Endothelial cell of umbilical vein (primary cell): ENCODE data around the gene NNT. TPM values are rescaled to one million over a fixed set of nuclear protein-coding genes. Genes with fewer than 3 reads are reported as not detected.

Experiments used
- BruUV-seq: library from RNA; stranded (reverse); fragments of 400-500 nt; replicated peaks from 2 replicates; lab custom pipeline; 2021; lab: Mats Ljungman, UMichigan
- CTCF ChIA-PET: fragments of 300-600, 350-600 bp; sonication (Branson Sonifier 250); formaldehyde crosslinking; loops from one replicate; lab custom pipeline; 2021; ENCODE audit warnings: antibody characterized with exemption, inconsistent platforms; lab: Charles Lee
- POLR2A ChIA-PET: fragments of 300-600, 350-600 bp; sonication (Branson Sonifier 250); formaldehyde crosslinking; loops from one replicate; lab custom pipeline; 2021; ENCODE audit warnings: antibody characterized with exemption, inconsistent platforms; lab: Charles Lee
- DNase-seq: peaks from one replicate; pipeline ENCODE4 v3.0.0-alpha.2; 2011; ENCODE audit warnings: low read depth, low spot score
- FAIRE-seq: peaks from 2 replicates; lab custom pipeline; 2011; peaks lifted over from hg19 to GRCh38; lab: Jason Lieb, UNC
- H2AFZ ChIP-seq: 2 replicates; pipeline ENCODE4 v1.6.0; 2012; ENCODE audit warnings: low read depth, low read length, control low read depth, inconsistent platforms
- H3K27ac ChIP-seq: 2 replicates; pipeline ENCODE4 v1.5.1; 2011; ENCODE audit warnings: low read depth, mild to moderate bottlenecking, control low read depth, low read length, moderate library complexity; ENCODE audit not compliant: insufficient read depth
- H3K27me3 ChIP-seq, 2 experiments: 2 replicates each; pipeline versions ENCODE4 v1.6.0 to v1.6.1; 2011; ENCODE audit warnings: low read length in 2 of 2, mixed read lengths in 1 of 2; ENCODE audit not compliant: control insufficient read depth in 2 of 2, insufficient read depth in 2 of 2
- H3K36me3 ChIP-seq, 2 experiments: 2 replicates in 1 of 2; 3 replicates in 1 of 2; pipeline ENCODE4 v1.5.1; 2011; ENCODE audit warnings: low read length in 2 of 2, mild to moderate bottlenecking in 1 of 2, moderate library complexity in 1 of 2; ENCODE audit not compliant: control insufficient read depth in 2 of 2, insufficient read depth in 2 of 2; ENCODE audit errors: extremely low read depth in 1 of 2
- H3K4me1 ChIP-seq: 3 replicates; pipeline ENCODE4 v1.5.1; 2011; ENCODE audit warnings: mild to moderate bottlenecking, low read length; ENCODE audit not compliant: control insufficient read depth, insufficient read depth; ENCODE audit errors: extremely low read depth
- H3K4me2 ChIP-seq: 2 replicates; pipeline ENCODE4 v1.6.1; 2011; ENCODE audit warnings: low read length, control low read depth, mixed read lengths; ENCODE audit not compliant: insufficient read depth
- H3K4me3 ChIP-seq, 3 experiments: fragments of 200-600 bp in 1 of 3; sonication (generic), shearing (Covaris generic) in 1 of 3; replicated peaks in 1 of 3; 2 replicates each; pipeline ENCODE4 v1.5.1; 2011 to 2016; ENCODE audit warnings: control low read depth in 3 of 3, low read length in 3 of 3, mild to moderate bottlenecking in 2 of 3, inconsistent platforms in 1 of 3, low read depth in 1 of 3, moderate library complexity in 1 of 3; ENCODE audit not compliant: insufficient read depth in 1 of 3
- H3K79me2 ChIP-seq: 2 replicates; pipeline ENCODE4 v1.6.0; 2012; ENCODE audit warnings: low read length, inconsistent platforms; ENCODE audit not compliant: control insufficient read depth, insufficient read depth
- H3K9ac ChIP-seq: replicated peaks from 2 replicates; pipeline ENCODE3; 2011; ENCODE audit warnings: low read length, control low read depth; ENCODE audit not compliant: insufficient read depth; ENCODE audit errors: extremely low read depth
- H3K9me1 ChIP-seq: replicated peaks from 3 replicates; pipeline ENCODE4 v1.6.0; 2011; ENCODE audit warnings: mild to moderate bottlenecking, low read length; ENCODE audit not compliant: control insufficient read depth, insufficient read depth; ENCODE audit errors: extremely low read depth
- H3K9me3 ChIP-seq: replicated peaks from 2 replicates; pipeline ENCODE4 v1.5.1; 2012; ENCODE audit warnings: low read length, inconsistent platforms; ENCODE audit not compliant: control insufficient read depth, insufficient read depth
- H4K20me1 ChIP-seq: replicated peaks from 2 replicates; pipeline ENCODE3; 2011; ENCODE audit warnings: mild to moderate bottlenecking, low read length; ENCODE audit not compliant: control insufficient read depth, insufficient read depth; ENCODE audit errors: extremely low read depth
- CTCF ChIP-seq, 2 donors: IDR thresholded peaks; 1 replicate in 1 of 2; 2 replicates in 1 of 2; pipeline ENCODE4 v1.5.1; 2011; ENCODE audit warnings: low read length in 2 of 2, mild to moderate bottlenecking in 2 of 2, moderate library complexity in 2 of 2, control low read depth in 1 of 2, inconsistent platforms in 1 of 2, low read depth in 1 of 2; ENCODE audit not compliant: insufficient read depth in 1 of 2; ENCODE audit errors: extremely low read depth in 1 of 2
- EZH2 ChIP-seq: IDR thresholded peaks from 2 replicates; pipeline ENCODE4 v1.6.1; 2012; ENCODE audit warnings: borderline replicate concordance, low read depth, mild to moderate bottlenecking, moderate library complexity, low read length, inconsistent platforms; ENCODE audit not compliant: severe bottlenecking
- FOS ChIP-seq: IDR thresholded peaks from 2 replicates; pipeline ENCODE4 v1.6.1; 2011; ENCODE audit warnings: mild to moderate bottlenecking, low read length, moderate library complexity, borderline replicate concordance; ENCODE audit not compliant: insufficient read depth
- GATA2 ChIP-seq: IDR thresholded peaks from 2 replicates; pipeline ENCODE4 v1.7.0; 2011; ENCODE audit warnings: low read depth, mild to moderate bottlenecking, moderate library complexity, mixed read lengths, low read length; ENCODE audit not compliant: insufficient read length, insufficient read depth
- JUN ChIP-seq: IDR thresholded peaks from 2 replicates; pipeline ENCODE4 v1.6.1; 2011; ENCODE audit warnings: borderline replicate concordance, low read depth; ENCODE audit not compliant: insufficient read length, insufficient read depth
- MAX ChIP-seq: IDR thresholded peaks from 2 replicates; pipeline ENCODE4 v1.6.1; 2011; ENCODE audit not compliant: insufficient read depth, insufficient read length
- MYC ChIP-seq: IDR thresholded peaks from one replicate; pipeline ENCODE4 v1.6.1; 2011; ENCODE audit warnings: mild to moderate bottlenecking, low read depth, low read length
- POLR2A ChIP-seq: IDR thresholded peaks from 2 replicates; pipeline ENCODE4 v1.6.1; 2012; ENCODE audit warnings: low read depth, mild to moderate bottlenecking, control low read depth, low read length
- POLR2AphosphoS5 ChIP-seq: IDR thresholded peaks from 2 replicates; pipeline ENCODE4 v1.6.1; 2012; ENCODE audit warnings: low read depth, mild to moderate bottlenecking, control low read depth, low read length, moderate library complexity; ENCODE audit not compliant: insufficient read depth
- dilution Hi-C: fragments of 300-500 bp; cut with MboI; formaldehyde crosslinking; loops from one replicate; pipeline ENCODE4 v1.15.0; 2019; ENCODE audit warnings: low sequenced_read_pairs; ENCODE audit not compliant: extremely low pct_ligation_motif_present
- intact Hi-C: fragments of 100-400 bp; cut with micrococcal nuclease; formaldehyde crosslinking; loops from one replicate; pipeline ENCODE4 v1.10.0; 2022
- polyA plus RNA-seq, 4 experiments: library from polyadenylated mRNA; depleted of rRNA in 3 of 4; stranded (reverse) in 3 of 4; unstranded in 1 of 4; fragments of >200 nt; gene quantifications; 2 replicates each; pipeline versions ENCODE4 v1.2.1 to v1.2.3, GENCODE V29; 2011 to 2012; ENCODE audit warnings: missing spikeins in 1 of 4
- total RNA-seq: library from RNA; stranded (reverse); gene quantifications from 2 replicates; pipeline ENCODE4 v1.2.3, GENCODE V29; 2021

Gene NNT
- total and polyA plus RNA-seq, 2 donors (not counting 3 experiments of a cell fraction or from before 2014, with no cell fraction given), result 38.2 to 82.5 TPM

- no peak overlapping the region for H3K27ac ChIP-seq
- ChIA-PET CTCF (no interaction called here), POLR2A (no interaction called here)
- H3K79me2 ChIP-seq, result peaks cover 3% of the 10 kb centered on the region
- no peak overlapping the region for H3K4me3 ChIP-seq
- no peaks in the 10 kb centered on the region for H3K9me3 ChIP-seq
- H3K4me2 ChIP-seq, result no peak overlapping the region
- no peak for DNase-seq
- no peak for FAIRE-seq
- intact Hi-C loops (loop anchor here (10.0 kb wide), 1 partner anchor 1137 kb away; no protein-coding TSS in a partner anchor), dilution Hi-C loops (no loop called here)
- TF ChIP-seq POLR2A (no peak), FOS (no peak), POLR2AphosphoS5 (no peak), EZH2 (no peak), JUN (no peak), GATA2 (no peak), CTCF (IDR thresholded peaks at IDR 0.05; ENCODE audit: extremely low read depth in 1 of 2, insufficient read depth in 1 of 2, low read depth in 1 of 2, low read length in 2 of 2) (no peak), MYC (no peak), MAX (no peak)
- H4K20me1 ChIP-seq, result no peaks in the 10 kb centered on the region
- no peak overlapping the region for H3K9ac ChIP-seq
- no TSS peak for BruUV-seq
- no peaks in the 10 kb centered on the region for H3K4me1 ChIP-seq
- no peak overlapping the region for H2AFZ ChIP-seq
- no peaks in the 10 kb centered on the region for H3K27me3 ChIP-seq
- no peaks in the 10 kb centered on the region for H3K9me1 ChIP-seq
- H3K36me3 ChIP-seq, result no peaks in the 10 kb centered on the region
Measured at GRCh38 chr5:43638107-43638506, 35.1 kb downstream of the NNT start.
